ENCODE data around the gene SNX9.
"Not testable (repeated sequence)": the region's sequence is repeated elsewhere in the genome, so short reads cannot be mapped to it uniquely, and the experiment has no call there.

Gene SNX9

GRCh38 chr6:157929076-157929475 is 106.0 kb downstream of the SNX9 start:
- DNase-seq = no peak

GRCh38 chr6:157929765-157930319 is 106.8 kb downstream of the SNX9 start:
- no peak for DNase-seq

- DNase-seq = no peak
Measured at GRCh38 chr6:157935786-157936185, 112.7 kb downstream of the SNX9 start.

- no peak for DNase-seq
Measured at GRCh38 chr6:157937318-157937717, 114.3 kb downstream of the SNX9 start.

GRCh38 chr6:157937916-157938315 is 114.9 kb downstream of the SNX9 start:
- no peak for DNase-seq

- not testable (repeated sequence) for DNase-seq
Measured at GRCh38 chr6:157940375-157941036, 117.5 kb downstream of the SNX9 start.

GRCh38 chr6:157941101-157941863 is 118.2 kb downstream of the SNX9 start:
- no peak for DNase-seq

- DNase-seq = no peak
Measured at GRCh38 chr6:157942351-157942750, 119.3 kb downstream of the SNX9 start.

- DNase-seq = no peak
Measured at GRCh38 chr6:157943249-157943963, 120.4 kb downstream of the SNX9 start.

- no peak for DNase-seq
Measured at GRCh38 chr6:157943964-157944283, 120.9 kb downstream of the SNX9 start.

- DNase-seq = no peak
Measured at GRCh38 chr6:157944983-157945931, 122.2 kb downstream of the SNX9 start.

GRCh38 chr6:157946053-157946617 is 123.1 kb downstream of the SNX9 start:
- DNase-seq = no peak

- no peak for DNase-seq
Measured at GRCh38 chr6:157946865-157947532, 124.0 kb downstream of the SNX9 start.

GRCh38 chr6:157950899-157951298 is 127.9 kb downstream of the SNX9 start:
- not testable (repeated sequence) for DNase-seq

GRCh38 chr6:157951828-157952227 is 128.8 kb downstream of the SNX9 start:
- DNase-seq = no peak

- DNase-seq = no peak
Measured at GRCh38 chr6:157952861-157953351, 129.9 kb downstream of the SNX9 start.

- DNase-seq = no peak
Measured at GRCh38 chr6:157953580-157954091, 130.6 kb downstream of the SNX9 start.

- no peak for DNase-seq
Measured at GRCh38 chr6:157954150-157955117, 131.4 kb downstream of the SNX9 start.

GRCh38 chr6:157955675-157956074 is 132.6 kb downstream of the SNX9 start:
- DNase-seq = no peak

GRCh38 chr6:157956171-157956730 is 133.2 kb downstream of the SNX9 start:
- no peak for DNase-seq

Measured in NCI-H510A (cell line).